GM23338 (cell line): ENCODE results near the gene DLG2. TPM values are rescaled to one million over a fixed set of nuclear protein-coding genes. Genes with fewer than 3 reads are reported as not detected.

Experiments used
- ATAC-seq: fragments of 200-7000 bp; cut with Tn5 transposase; 3 replicates; pipeline ENCODE4 v1.9.1; 2020
- DNase-seq: peaks from one replicate; pipeline ENCODE4 v3.0.0-alpha.2; 2015; ENCODE audit warnings: low spot score
- H2AFZ ChIP-seq: fragments of 200-600 bp; sonication (generic); 2 replicates; pipeline ENCODE4 v1.8.0; 2016; ENCODE audit warnings: antibody characterized with exemption, mild to moderate bottlenecking, moderate library complexity
- H3F3A ChIP-seq: fragments of 200-600 bp; sonication (generic); replicated peaks from 2 replicates; pipeline ENCODE4 v1.8.0; 2017; ENCODE audit warnings: antibody characterized with exemption, mixed run types, low read depth
- H3K27ac ChIP-seq: fragments of 200-600 bp; sonication (generic); 2 replicates; pipeline ENCODE4 v1.6.1; 2016; ENCODE audit warnings: low read depth
- H3K27me3 ChIP-seq: fragments of 200-600 bp; sonication (generic); 2 replicates; pipeline ENCODE4 v1.8.0; 2016; ENCODE audit warnings: mild to moderate bottlenecking, mixed run types, moderate library complexity; ENCODE audit not compliant: insufficient read depth
- H3K36me3 ChIP-seq: fragments of 200-600 bp; sonication (generic); 2 replicates; pipeline ENCODE4 v1.8.0; 2016; ENCODE audit warnings: mild to moderate bottlenecking; ENCODE audit not compliant: insufficient read depth
- H3K4me1 ChIP-seq: fragments of 200-600 bp; sonication (generic); 2 replicates; pipeline ENCODE4 v1.8.0; 2016; ENCODE audit warnings: mild to moderate bottlenecking, moderate library complexity; ENCODE audit not compliant: insufficient read depth
- H3K4me2 ChIP-seq: fragments of 200-600 bp; sonication (generic); 2 replicates; pipeline ENCODE4 v1.7.1; 2017; ENCODE audit warnings: mixed run types
- H3K4me3 ChIP-seq: fragments of 200-600 bp; sonication (generic); 2 replicates; pipeline ENCODE4 v1.6.1; 2016; ENCODE audit warnings: mixed run types
- H3K79me2 ChIP-seq: fragments of 200-600 bp; sonication (generic); replicated peaks from 2 replicates; pipeline ENCODE4 v1.8.0; 2017; ENCODE audit warnings: mild to moderate bottlenecking; ENCODE audit not compliant: insufficient read depth
- H3K9me2 ChIP-seq: fragments of 200-600 bp; sonication (generic); 2 replicates; pipeline ENCODE4 v1.8.0; 2017; ENCODE audit not compliant: insufficient read depth
- H4K20me1 ChIP-seq: fragments of 200-600 bp; sonication (generic); replicated peaks from 2 replicates; pipeline ENCODE4 v1.8.0; 2017; ENCODE audit warnings: mild to moderate bottlenecking; ENCODE audit not compliant: insufficient read depth
- H3K27ac Mint-ChIP-seq: 2 replicates; pipeline ENCODE4 v1.8.0; 2020; ENCODE audit warnings: inconsistent platforms, mild to moderate bottlenecking, moderate library complexity, mixed read lengths
- H3K27me3 Mint-ChIP-seq: 3 replicates; pipeline ENCODE4 v1.8.0; 2022; ENCODE audit warnings: low read depth, mild to moderate bottlenecking, moderate library complexity, mixed read lengths, inconsistent platforms; ENCODE audit not compliant: insufficient read depth, poor library complexity
- H3K36me3 Mint-ChIP-seq: 3 replicates; pipeline ENCODE4 v1.8.0; 2021; ENCODE audit warnings: low read depth, mild to moderate bottlenecking, inconsistent platforms, moderate library complexity, mixed read lengths
- H3K4me1 Mint-ChIP-seq: 3 replicates; pipeline ENCODE4 v1.8.0; 2020; ENCODE audit warnings: mild to moderate bottlenecking, inconsistent platforms, mixed read lengths
- H3K4me3 Mint-ChIP-seq: 3 replicates; pipeline ENCODE4 v1.8.0; 2021; ENCODE audit warnings: moderate library complexity, mild to moderate bottlenecking, inconsistent platforms, mixed read lengths
- H3K9me3 Mint-ChIP-seq: 3 replicates; pipeline ENCODE4 v1.8.0; 2020; ENCODE audit warnings: moderate library complexity, mild to moderate bottlenecking, inconsistent platforms, mixed read lengths
- ETS1 ChIP-seq: IDR thresholded peaks from 2 replicates; pipeline ENCODE4 v1.6.1; 2016; ENCODE audit warnings: antibody characterized with exemption
- EZH2phosphoT487 ChIP-seq: fragments of 200-600 bp; sonication (generic); IDR thresholded peaks from one replicate; pipeline ENCODE4 v1.8.1; 2018; ENCODE audit warnings: antibody characterized with exemption; ENCODE audit not compliant: unreplicated experiment
- JUNB ChIP-seq: IDR thresholded peaks from one replicate; pipeline ENCODE4 v1.6.1; 2016; ENCODE audit warnings: antibody characterized with exemption; ENCODE audit not compliant: unreplicated experiment
- REST ChIP-seq: IDR thresholded peaks from one replicate; pipeline ENCODE4 v1.6.1; 2018; ENCODE audit warnings: antibody characterized with exemption; ENCODE audit not compliant: unreplicated experiment
- ZNF462 ChIP-seq: fragments of 250-450 bp; sonication (Bioruptor Pico); IDR thresholded peaks from 2 replicates; pipeline ENCODE4 v1.5.0; 2020; ENCODE audit warnings: mild to moderate bottlenecking, moderate library complexity
- polyA plus RNA-seq: library from polyadenylated mRNA; unstranded; fragments of >200 nt; fragmentation: Nextera tagmentation; extraction: Ambion mirVana; gene quantifications from 2 replicates; pipeline ENCODE4 v1.2.1, GENCODE V29; 2016
- total RNA-seq: library from RNA; depleted of rRNA; stranded (reverse); fragments of >200 nt; shearing (Covaris generic); gene quantifications from 2 replicates; pipeline ENCODE4 v1.2.3, GENCODE V29; 2014

Gene DLG2
- total and polyA plus RNA-seq, 2 experiments from 2014 or later = 19.8 to 21.5 TPM

GRCh38 chr11:85558411-85558810, 68.7 kb downstream of the DLG2 start:
- ATAC-seq = no peak
- Histone ChIP-seq H3K4me3 (no peak overlapping the region), H3K27me3 (no peaks in the 10 kb centered on the region), H3K27ac (no peak overlapping the region), H2AFZ (no peak overlapping the region), H3F3A (no peaks in the 10 kb centered on the region), H4K20me1 (no peaks in the 10 kb centered on the region), H3K4me1 (no peaks in the 10 kb centered on the region), H3K9me2 (no peaks in the 10 kb centered on the region), H3K36me3 (no peaks in the 10 kb centered on the region), H3K4me2 (no peak overlapping the region), H3K79me2 (no peaks in the 10 kb centered on the region)
- H3K27me3 Mint-ChIP-seq = peaks cover 2% of the 10 kb centered on the region
- H3K36me3 Mint-ChIP-seq = peaks cover 26% of the 10 kb centered on the region
- TF ChIP-seq ETS1 (no peak), REST (no peak), EZH2phosphoT487 (no peak), JUNB (no peak), ZNF462 (CRISPR knock-in tag) (no peak)
- peaks cover 18% of the 10 kb centered on the region; the same call in 2 of the 3 replicates for H3K9me3 Mint-ChIP-seq
- no peak overlapping the region for H3K27ac Mint-ChIP-seq
- H3K4me1 Mint-ChIP-seq = peaks cover 2% of the 10 kb centered on the region; the same call in 1 of the 3 replicates
- DNase-seq = no peak
- H3K4me3 Mint-ChIP-seq = no peak overlapping the region
